LNCAP (cell line): ENCODE data around the gene CBFA2T3.

Source experiments
- CTCF ChIP-seq: fragments of 450-650 bp; IDR thresholded peaks from 2 replicates; pipeline ENCODE4 v1.5.1; 2017; ENCODE audit warnings: mild to moderate bottlenecking

The CBFA2T3 gene

GRCh38 chr16:88875703-88876234 is 101.2 kb downstream of the CBFA2T3 start:
- TF ChIP-seq CTCF, result no peak

- TF ChIP-seq CTCF, result no peak
These were observed 101.9 kb downstream of the CBFA2T3 start for GRCh38 chr16:88874938-88875599.

GRCh38 chr16:88872650-88873331 is 104.2 kb downstream of the CBFA2T3 start:
- no peak for TF ChIP-seq CTCF

- TF ChIP-seq CTCF, result no peak
These were observed 105.1 kb downstream of the CBFA2T3 start for GRCh38 chr16:88871730-88872416.

GRCh38 chr16:88871349-88871702 is 105.7 kb downstream of the CBFA2T3 start:
- no peak for TF ChIP-seq CTCF

- no peak for TF ChIP-seq CTCF
These were observed 106.2 kb downstream of the CBFA2T3 start for GRCh38 chr16:88870608-88871348.

GRCh38 chr16:88869673-88869980 is 107.4 kb downstream of the CBFA2T3 start:
- no peak for TF ChIP-seq CTCF
